Measurements from ENCODE around the gene STAG3. TPM values are rescaled to one million over a fixed set of nuclear protein-coding genes. Genes with fewer than 3 reads are reported as not detected.

The STAG3 gene
- total and polyA plus RNA-seq, 2 experiments from 2014 or later: 4.6 to 4.7 TPM

GRCh38 chr7:100166317-100166940 is 11.3 kb upstream of the STAG3 start (continued):
- no peak for TF ChIP-seq POLR2AphosphoS5 (IDR thresholded peaks at IDR 0.05; ENCODE audit: low read depth)
- TF ChIP-seq ZNF331 (CRISPR knock-in tag; IDR thresholded peaks at IDR 0.05; ENCODE audit: low read depth): no peak
- no peak for TF ChIP-seq ZNF114 (CRISPR knock-in tag; IDR thresholded peaks at IDR 0.05)
- TF ChIP-seq NANOG (IDR thresholded peaks at IDR 0.05; ENCODE audit: borderline replicate concordance): no peak
- TF ChIP-seq, protein P1, sequence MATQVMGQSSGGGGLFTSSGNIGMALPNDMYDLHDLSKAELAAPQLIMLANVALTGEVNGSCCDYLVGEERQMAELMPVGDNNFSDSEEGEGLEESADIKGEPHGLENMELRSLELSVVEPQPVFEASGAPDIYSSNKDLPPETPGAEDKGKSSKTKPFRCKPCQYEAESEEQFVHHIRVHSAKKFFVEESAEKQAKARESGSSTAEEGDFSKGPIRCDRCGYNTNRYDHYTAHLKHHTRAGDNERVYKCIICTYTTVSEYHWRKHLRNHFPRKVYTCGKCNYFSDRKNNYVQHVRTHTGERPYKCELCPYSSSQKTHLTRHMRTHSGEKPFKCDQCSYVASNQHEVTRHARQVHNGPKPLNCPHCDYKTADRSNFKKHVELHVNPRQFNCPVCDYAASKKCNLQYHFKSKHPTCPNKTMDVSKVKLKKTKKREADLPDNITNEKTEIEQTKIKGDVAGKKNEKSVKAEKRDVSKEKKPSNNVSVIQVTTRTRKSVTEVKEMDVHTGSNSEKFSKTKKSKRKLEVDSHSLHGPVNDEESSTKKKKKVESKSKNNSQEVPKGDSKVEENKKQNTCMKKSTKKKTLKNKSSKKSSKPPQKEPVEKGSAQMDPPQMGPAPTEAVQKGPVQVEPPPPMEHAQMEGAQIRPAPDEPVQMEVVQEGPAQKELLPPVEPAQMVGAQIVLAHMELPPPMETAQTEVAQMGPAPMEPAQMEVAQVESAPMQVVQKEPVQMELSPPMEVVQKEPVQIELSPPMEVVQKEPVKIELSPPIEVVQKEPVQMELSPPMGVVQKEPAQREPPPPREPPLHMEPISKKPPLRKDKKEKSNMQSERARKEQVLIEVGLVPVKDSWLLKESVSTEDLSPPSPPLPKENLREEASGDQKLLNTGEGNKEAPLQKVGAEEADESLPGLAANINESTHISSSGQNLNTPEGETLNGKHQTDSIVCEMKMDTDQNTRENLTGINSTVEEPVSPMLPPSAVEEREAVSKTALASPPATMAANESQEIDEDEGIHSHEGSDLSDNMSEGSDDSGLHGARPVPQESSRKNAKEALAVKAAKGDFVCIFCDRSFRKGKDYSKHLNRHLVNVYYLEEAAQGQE (IDR thresholded peaks at IDR 0.05; ENCODE audit: unreplicated experiment): no peak
- TF ChIP-seq, protein P2, sequence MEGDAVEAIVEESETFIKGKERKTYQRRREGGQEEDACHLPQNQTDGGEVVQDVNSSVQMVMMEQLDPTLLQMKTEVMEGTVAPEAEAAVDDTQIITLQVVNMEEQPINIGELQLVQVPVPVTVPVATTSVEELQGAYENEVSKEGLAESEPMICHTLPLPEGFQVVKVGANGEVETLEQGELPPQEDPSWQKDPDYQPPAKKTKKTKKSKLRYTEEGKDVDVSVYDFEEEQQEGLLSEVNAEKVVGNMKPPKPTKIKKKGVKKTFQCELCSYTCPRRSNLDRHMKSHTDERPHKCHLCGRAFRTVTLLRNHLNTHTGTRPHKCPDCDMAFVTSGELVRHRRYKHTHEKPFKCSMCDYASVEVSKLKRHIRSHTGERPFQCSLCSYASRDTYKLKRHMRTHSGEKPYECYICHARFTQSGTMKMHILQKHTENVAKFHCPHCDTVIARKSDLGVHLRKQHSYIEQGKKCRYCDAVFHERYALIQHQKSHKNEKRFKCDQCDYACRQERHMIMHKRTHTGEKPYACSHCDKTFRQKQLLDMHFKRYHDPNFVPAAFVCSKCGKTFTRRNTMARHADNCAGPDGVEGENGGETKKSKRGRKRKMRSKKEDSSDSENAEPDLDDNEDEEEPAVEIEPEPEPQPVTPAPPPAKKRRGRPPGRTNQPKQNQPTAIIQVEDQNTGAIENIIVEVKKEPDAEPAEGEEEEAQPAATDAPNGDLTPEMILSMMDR (conservative IDR thresholded peaks at IDR 0.05; ENCODE audit: low read depth in 2 of 2): no peak
- TF ChIP-seq EZH2 (IDR thresholded peaks at IDR 0.05; ENCODE audit: low read depth, unreplicated experiment): no peak

- H3F3A ChIP-seq (replicated peaks; ENCODE audit: low read depth): peaks cover 28% of the 10 kb centered on the region; the same call in 1 of the 2 replicates
- no peaks in the 10 kb centered on the region; the same call in 2 of the 3 replicates for H3K36me3 Mint-ChIP-seq (ENCODE audit: low read depth)
- H3K4me3 ChIP-seq: peak overlapping the region; percentile 73
- peaks cover 35% of the 10 kb centered on the region for H3K4me1 ChIP-seq (ENCODE audit: insufficient read depth)
- no peaks in the 10 kb centered on the region for H3K9me2 ChIP-seq (ENCODE audit: insufficient read depth)
- no peak for DNase-seq (ENCODE audit: low spot score)
- no peak overlapping the region for H3K27ac ChIP-seq (ENCODE audit: low read depth)
- H2AFZ ChIP-seq: peak overlapping the region; percentile 57
- H3K9me3 Mint-ChIP-seq: no peaks in the 10 kb centered on the region
- H4K20me1 ChIP-seq (replicated peaks; ENCODE audit: insufficient read depth): no peaks in the 10 kb centered on the region; the same call in 1 of the 2 replicates
- peak overlapping the region; percentile 83 for H3K4me3 Mint-ChIP-seq
- H3K4me1 Mint-ChIP-seq: peaks cover 53% of the 10 kb centered on the region
- peak overlapping the region; percentile 90 for H3K4me2 ChIP-seq
- H3K27ac Mint-ChIP-seq: no peak overlapping the region
- H3K27me3 ChIP-seq (ENCODE audit: insufficient read depth): peaks cover 16% of the 10 kb centered on the region
- peaks cover 43% of the 10 kb centered on the region for H3K27me3 Mint-ChIP-seq (ENCODE audit: insufficient read depth, low read depth, poor library complexity)
- H3K36me3 ChIP-seq (ENCODE audit: insufficient read depth): no peaks in the 10 kb centered on the region
- no peak for ATAC-seq
- H3K79me2 ChIP-seq (replicated peaks; ENCODE audit: insufficient read depth): no peaks in the 10 kb centered on the region
- no peak for TF ChIP-seq ZNF331 (CRISPR knock-in tag; IDR thresholded peaks at IDR 0.05; ENCODE audit: low read depth)
- TF ChIP-seq ETS1 (IDR thresholded peaks at IDR 0.05): no peak
- TF ChIP-seq, protein P2 (conservative IDR thresholded peaks at IDR 0.05; ENCODE audit: low read depth in 2 of 2): no peak
- no peak for TF ChIP-seq NANOG (IDR thresholded peaks at IDR 0.05; ENCODE audit: borderline replicate concordance)
- TF ChIP-seq ZNF114 (CRISPR knock-in tag; IDR thresholded peaks at IDR 0.05): no peak
Observed at GRCh38 chr7:100166970-100167911, 10.5 kb upstream of the STAG3 start.

All from GM23338 (cell line).